K562 (cell line): Measurements from ENCODE around the gene PACRG. TPM values are rescaled to one million over a fixed set of nuclear protein-coding genes. Genes with fewer than 3 reads are reported as not detected.
A peak's percentile ranks its signal among the peaks of the same experiment; 100 is the strongest.

Source experiments
- ATAC-seq: fragments of 200-7000 bp; cut with Tn5 transposase; 3 replicates; pipeline ENCODE4 v1.9.1; 2020; ENCODE audit warnings: moderate library complexity
- BruUV-seq: library from RNA; stranded (reverse); fragments of 400-500 nt; replicated peaks from 2 replicates; lab custom pipeline; 2021; lab: Mats Ljungman, UMichigan
- CTCF ChIA-PET: fragments of 300-600 bp; formaldehyde crosslinking; extraction: SDS; loops from one replicate; lab custom pipeline; 2021; ENCODE audit warnings: low intra/inter-chr PET ratio; lab: Yijun Ruan, JAX
- POLR2A ChIA-PET: fragments of 300-600, 350-650 bp; sonication (Branson Sonifier 250); formaldehyde crosslinking; extraction: SDS; loops from one replicate; lab custom pipeline; 2021; ENCODE audit warnings: antibody characterized with exemption, inconsistent platforms; lab: Yijun Ruan, JAX
- DNase-seq, 4 experiments: peaks; one replicate each; pipeline versions ENCODE4 v3.0.0 to v3.0.0-alpha.2; 2011 to 2018; ENCODE audit warnings: low spot score in 3 of 4, mixed read lengths in 3 of 4; ENCODE audit errors: extremely low read depth in 1 of 4
- FAIRE-seq: peaks from 2 replicates; lab custom pipeline; 2011; peaks lifted over from hg19 to GRCh38; lab: Jason Lieb, UNC
- H2AFZ ChIP-seq: 2 replicates; pipeline ENCODE4 v1.6.0; 2011; ENCODE audit warnings: low read depth, low read length, control low read depth, inconsistent platforms
- H3K27ac ChIP-seq: fragments of 200-600 bp; 3 replicates; pipeline ENCODE4 v1.8.0; 2011; ENCODE audit warnings: low read depth, mild to moderate bottlenecking, control low read depth, inconsistent platforms, low read length, moderate library complexity, mixed read lengths; ENCODE audit errors: extremely low read depth
- H3K27me3 ChIP-seq, 2 experiments: fragments of 300-600 bp in 1 of 2; 2 replicates in 1 of 2; 3 replicates in 1 of 2; pipeline versions ENCODE4 v1.6.0 to v1.8.0; 2011; ENCODE audit warnings: inconsistent platforms in 2 of 2, low read length in 2 of 2, mild to moderate bottlenecking in 1 of 2, mixed read lengths in 1 of 2, moderate library complexity in 1 of 2; ENCODE audit not compliant: control insufficient read depth in 2 of 2, insufficient read depth in 2 of 2
- H3K36me3 ChIP-seq: fragments of 300-600 bp; 3 replicates; pipeline ENCODE4 v1.8.0; 2011; ENCODE audit warnings: mild to moderate bottlenecking, low read length, inconsistent platforms; ENCODE audit not compliant: control insufficient read depth, insufficient read depth
- H3K4me1 ChIP-seq, 2 experiments: fragments of 200-600 bp in 1 of 2; replicated peaks in 1 of 2; 2 replicates in 1 of 2; 3 replicates in 1 of 2; pipeline versions ENCODE4 v1.5.1 to v1.8.0; 2011; ENCODE audit warnings: inconsistent platforms in 2 of 2, low read length in 2 of 2, mild to moderate bottlenecking in 1 of 2, mixed read lengths in 1 of 2, moderate library complexity in 1 of 2; ENCODE audit not compliant: control insufficient read depth in 2 of 2, insufficient read depth in 2 of 2
- H3K4me2 ChIP-seq: 2 replicates; pipeline ENCODE4 v1.6.1; 2011; ENCODE audit warnings: low read length, control low read depth, inconsistent platforms, mixed read lengths; ENCODE audit not compliant: insufficient read depth
- H3K4me3 ChIP-seq: fragments of 200-600 bp; sonication (generic), shearing (Covaris generic); 2 replicates; pipeline ENCODE4 v1.5.1; 2016; ENCODE audit warnings: control low read depth, inconsistent platforms
- H3K79me2 ChIP-seq: fragments of 200-600 bp; 3 replicates; pipeline ENCODE4 v1.8.0; 2011; ENCODE audit warnings: low read length, inconsistent platforms; ENCODE audit not compliant: control insufficient read depth, insufficient read depth
- H3K9ac ChIP-seq, 2 experiments: 2 replicates each; pipeline versions ENCODE4 v1.6.0 to v1.6.1; 2011; ENCODE audit warnings: low read depth in 2 of 2, low read length in 2 of 2, control low read depth in 1 of 2, inconsistent platforms in 1 of 2, mild to moderate bottlenecking in 1 of 2, mixed read lengths in 1 of 2; ENCODE audit not compliant: insufficient read depth in 1 of 2
- H3K9me1 ChIP-seq: one replicate; pipeline ENCODE4 v1.6.0; 2011; ENCODE audit warnings: inconsistent platforms, mild to moderate bottlenecking, low read length, moderate library complexity; ENCODE audit not compliant: control insufficient read depth, insufficient read depth
- H3K9me3 ChIP-seq: replicated peaks from 2 replicates; pipeline ENCODE4 v1.5.1; 2011; ENCODE audit warnings: low read depth, low read length, inconsistent platforms; ENCODE audit not compliant: control insufficient read depth, insufficient read depth
- H4K20me1 ChIP-seq: replicated peaks from 2 replicates; pipeline ENCODE4 v1.6.1; 2011; ENCODE audit warnings: low read length, inconsistent platforms, mixed read lengths; ENCODE audit not compliant: control insufficient read depth, insufficient read depth
- CC2D1A ChIP-seq: fragments of 450-650 bp; IDR thresholded peaks from 2 replicates; pipeline ENCODE4 v1.6.1; 2017; ENCODE audit warnings: mild to moderate bottlenecking
- CCNT2 ChIP-seq: IDR thresholded peaks from 2 replicates; pipeline ENCODE4 v1.6.1; 2011; ENCODE audit warnings: borderline replicate concordance, low read depth, mild to moderate bottlenecking, moderate library complexity, mixed read lengths, low read length; ENCODE audit not compliant: insufficient read length; ENCODE audit errors: extremely low read depth
- FOXP1 ChIP-seq: sonication (generic); formaldehyde crosslinking; IDR thresholded peaks from 2 replicates; pipeline ENCODE4 v1.8.0; 2022; ENCODE audit warnings: mild to moderate bottlenecking, missing genetic modification reagents
- GATAD2B ChIP-seq: fragments of 450-650 bp; IDR thresholded peaks from 2 replicates; pipeline ENCODE4 v1.6.1; 2017; ENCODE audit warnings: mild to moderate bottlenecking, borderline replicate concordance
- HDGF ChIP-seq: fragments of 450-650 bp; IDR thresholded peaks from 2 replicates; pipeline ENCODE4 v1.6.1; 2016
- ILF3 ChIP-seq: fragments of 450-650 bp; IDR thresholded peaks from 2 replicates; pipeline ENCODE4 v1.6.1; 2018; ENCODE audit warnings: antibody characterized with exemption, mild to moderate bottlenecking, moderate library complexity, borderline replicate concordance
- MEF2D ChIP-seq: conservative IDR thresholded peaks from 2 replicates; pipeline ENCODE4 v1.6.1; 2016; ENCODE audit warnings: low read depth, missing genetic modification characterization, missing compliant biosample characterization
- PYGO2 ChIP-seq: fragments of 450-650 bp; IDR thresholded peaks from 2 replicates; pipeline ENCODE4 v1.6.1; 2016; ENCODE audit warnings: mild to moderate bottlenecking, missing genetic modification characterization, moderate library complexity, missing compliant biosample characterization
- XRCC3 ChIP-seq: fragments of 450-650 bp; IDR thresholded peaks from 2 replicates; pipeline ENCODE4 v1.6.1; 2017; ENCODE audit warnings: mild to moderate bottlenecking, moderate library complexity
- ZBTB8A ChIP-seq: fragments of 450-650 bp; IDR thresholded peaks from 2 replicates; pipeline ENCODE4 v1.6.1; 2018; ENCODE audit warnings: mild to moderate bottlenecking, moderate library complexity; ENCODE audit not compliant: partially characterized antibody
- ZNF263 ChIP-seq: sonication (generic); formaldehyde crosslinking; IDR thresholded peaks from 2 replicates; pipeline ENCODE4 v1.8.0; 2022; ENCODE audit warnings: mild to moderate bottlenecking, missing genetic modification reagents, borderline replicate concordance
- ZNF316 ChIP-seq: fragments of 450-650 bp; IDR thresholded peaks from 2 replicates; pipeline ENCODE4 v1.6.1; 2016
- ZNF436 ChIP-seq: fragments of 250-450, 450-650 bp; sonication (Bioruptor Pico); formaldehyde crosslinking; IDR thresholded peaks from 2 replicates; pipeline ENCODE4 v1.7.0; 2020; ENCODE audit warnings: mild to moderate bottlenecking
- ZNF696 ChIP-seq: fragments of 250-450 bp; sonication (Bioruptor Pico); conservative IDR thresholded peaks from 2 replicates; pipeline ENCODE4 v1.4.0; 2020; ENCODE audit warnings: mild to moderate bottlenecking, moderate library complexity
- WGBS: fragments of 100-300 bp; shearing (Covaris generic); methylation state at CpG from one replicate; pipeline ENCODE4 v1.1.6; 2016; ENCODE audit warnings: low coverage, mixed read lengths; ENCODE audit not compliant: insufficient coverage; ENCODE audit errors: missing lambda C conversion rate; 5-methylcytosine and 5-hydroxymethylcytosine counted together
- in situ Hi-C: fragments of 300-500 bp; cut with MboI; formaldehyde crosslinking; loops from 4 replicates; pipeline ENCODE4 v1.15.0; 2018; ENCODE audit warnings: inconsistent platforms, mixed read lengths
- intact Hi-C: fragments of 100-400 bp; cut with micrococcal nuclease; formaldehyde crosslinking; loops from 2 replicates; pipeline ENCODE4 v1.14.2; 2022
- polyA plus RNA-seq, 8 experiments: library from polyadenylated mRNA; depleted of rRNA in 4 of 8; stranded (reverse) in 5 of 8; unstranded in 3 of 8; fragments of >200 nt; fragmentation: Nextera tagmentation in 2 of 8; fragmentation: Illumina TruSeq in 1 of 8; extraction: Ambion mirVana in 2 of 8; extraction: Trizol in 1 of 8; gene quantifications; 2 replicates each; pipeline versions ENCODE4 v1.2.1 to v1.2.3, GENCODE V29; 2011 to 2014; ENCODE audit warnings: inconsistent platforms in 1 of 8, missing spikeins in 1 of 8
- total RNA-seq, 7 experiments: library from RNA; depleted of rRNA in 6 of 7; stranded (reverse); fragments of >200 nt in 6 of 7; fragmentation: Illumina TruSeq in 2 of 7; extraction: Trizol in 2 of 7; gene quantifications; 2 replicates each; pipeline versions ENCODE4 v1.2.1 to v1.2.3, GENCODE V29; 2011 to 2021; ENCODE audit warnings: low replicate concordance in 1 of 7
- TF ChIP-seq, protein P1 (sequence below): sonication (generic); formaldehyde crosslinking; IDR thresholded peaks from 2 replicates; pipeline ENCODE4 v1.8.1; 2023; ENCODE audit warnings: mild to moderate bottlenecking, missing genetic modification reagents
- TF ChIP-seq, protein P2 (sequence below): sonication (generic); formaldehyde crosslinking; IDR thresholded peaks from 2 replicates; pipeline ENCODE4 v1.8.0; 2022; ENCODE audit warnings: missing genetic modification reagents, mild to moderate bottlenecking, borderline replicate concordance
- TF ChIP-seq, protein P3 (sequence below): fragments of 250-450 bp; sonication (Bioruptor Pico); IDR thresholded peaks from 2 replicates; pipeline ENCODE4 v1.6.1; 2021; ENCODE audit warnings: mild to moderate bottlenecking
- TF ChIP-seq, protein P4 (sequence below): fragments of 250-450 bp; sonication (Bioruptor Pico); IDR thresholded peaks from 2 replicates; pipeline ENCODE4 v1.8.0; 2021; ENCODE audit warnings: borderline replicate concordance, mild to moderate bottlenecking, moderate library complexity; ENCODE audit not compliant: poor library complexity, severe bottlenecking

PACRG gene
- total and polyA plus RNA-seq, 9 of the 15 experiments (the other 6 are each of a cell fraction or from before 2014, with no cell fraction given) = 0.04 TPM; not detected in 8

DNA sequence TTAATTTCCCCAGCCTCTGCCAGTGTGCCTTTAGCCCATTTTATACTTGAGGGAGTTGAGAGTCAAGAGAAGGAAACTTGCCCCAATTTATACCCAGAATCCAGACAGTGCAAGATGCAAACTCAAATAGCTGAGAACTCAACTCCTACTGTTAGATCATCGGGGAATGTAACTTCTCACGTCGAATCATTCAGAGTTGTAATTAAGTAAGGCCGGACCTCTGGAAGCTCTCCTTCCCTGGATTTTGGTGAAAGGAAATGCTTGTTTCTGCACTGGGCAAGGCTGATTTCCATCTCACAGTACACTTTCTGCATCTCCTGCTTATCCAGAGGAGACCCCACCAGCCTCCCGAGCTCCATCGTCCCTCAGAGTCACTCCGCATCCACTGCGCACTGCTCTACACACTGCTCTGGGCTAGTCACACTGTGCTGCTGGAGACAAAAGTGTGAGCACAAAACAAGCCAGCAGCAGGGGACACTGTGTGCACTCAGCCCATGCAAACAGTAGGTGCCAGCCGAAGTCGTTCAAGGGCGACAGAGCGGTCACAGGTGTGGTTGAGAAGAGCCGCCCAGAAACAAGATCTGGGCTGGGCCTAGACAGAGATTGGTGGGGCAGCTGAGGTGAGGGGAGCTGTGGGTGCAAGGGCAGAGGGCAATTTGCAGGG, 536.4 kb downstream of the PACRG start:
- DNase-seq = no peak

More for the DNA sequence above, 536.4 kb downstream of the PACRG start:
- Histone ChIP-seq H3K9me1 (no peaks in the 10 kb centered on the region), H3K79me2 (no peaks in the 10 kb centered on the region), H3K9me3 (no peaks in the 10 kb centered on the region), H3K4me3 (no peak overlapping the region), H3K4me2 (no peak overlapping the region), H3K36me3 (no peaks in the 10 kb centered on the region), H4K20me1 (no peaks in the 10 kb centered on the region), H3K9ac (no peak overlapping the region), H3K27me3 (peaks cover 30 to 52% of the 10 kb centered on the region in 2 experiments), H3K27ac (no peak overlapping the region), H3K4me1 (no peaks in the 10 kb centered on the region), H2AFZ (no peak overlapping the region)
- TF ChIP-seq FOXP1 (CRISPR knock-in tag) (no peak), GATAD2B (no peak), ZNF436 (CRISPR knock-in tag) (no peak), ZNF696 (CRISPR knock-in tag) (no peak), ILF3 (no peak), XRCC3 (no peak), PYGO2 (no peak), HDGF (no peak), CC2D1A (no peak), ZNF316 (no peak), CCNT2 (no peak), ZNF263 (CRISPR knock-in tag) (no peak), ZBTB8A (no peak), MEF2D (tag) (no peak)
- TF ChIP-seq, protein P1, sequence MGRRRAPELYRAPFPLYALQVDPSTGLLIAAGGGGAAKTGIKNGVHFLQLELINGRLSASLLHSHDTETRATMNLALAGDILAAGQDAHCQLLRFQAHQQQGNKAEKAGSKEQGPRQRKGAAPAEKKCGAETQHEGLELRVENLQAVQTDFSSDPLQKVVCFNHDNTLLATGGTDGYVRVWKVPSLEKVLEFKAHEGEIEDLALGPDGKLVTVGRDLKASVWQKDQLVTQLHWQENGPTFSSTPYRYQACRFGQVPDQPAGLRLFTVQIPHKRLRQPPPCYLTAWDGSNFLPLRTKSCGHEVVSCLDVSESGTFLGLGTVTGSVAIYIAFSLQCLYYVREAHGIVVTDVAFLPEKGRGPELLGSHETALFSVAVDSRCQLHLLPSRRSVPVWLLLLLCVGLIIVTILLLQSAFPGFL (CRISPR knock-in tag) = no peak
- TF ChIP-seq, protein P2, sequence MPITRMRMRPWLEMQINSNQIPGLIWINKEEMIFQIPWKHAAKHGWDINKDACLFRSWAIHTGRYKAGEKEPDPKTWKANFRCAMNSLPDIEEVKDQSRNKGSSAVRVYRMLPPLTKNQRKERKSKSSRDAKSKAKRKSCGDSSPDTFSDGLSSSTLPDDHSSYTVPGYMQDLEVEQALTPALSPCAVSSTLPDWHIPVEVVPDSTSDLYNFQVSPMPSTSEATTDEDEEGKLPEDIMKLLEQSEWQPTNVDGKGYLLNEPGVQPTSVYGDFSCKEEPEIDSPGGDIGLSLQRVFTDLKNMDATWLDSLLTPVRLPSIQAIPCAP = no peak
- TF ChIP-seq, protein P3, sequence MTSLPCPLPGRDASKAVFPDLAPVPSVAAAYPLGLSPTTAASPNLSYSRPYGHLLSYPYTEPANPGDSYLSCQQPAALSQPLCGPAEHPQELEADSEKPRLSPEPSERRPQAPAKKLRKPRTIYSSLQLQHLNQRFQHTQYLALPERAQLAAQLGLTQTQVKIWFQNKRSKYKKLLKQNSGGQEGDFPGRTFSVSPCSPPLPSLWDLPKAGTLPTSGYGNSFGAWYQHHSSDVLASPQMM (CRISPR knock-in tag) = no peak
- TF ChIP-seq, protein P4, sequence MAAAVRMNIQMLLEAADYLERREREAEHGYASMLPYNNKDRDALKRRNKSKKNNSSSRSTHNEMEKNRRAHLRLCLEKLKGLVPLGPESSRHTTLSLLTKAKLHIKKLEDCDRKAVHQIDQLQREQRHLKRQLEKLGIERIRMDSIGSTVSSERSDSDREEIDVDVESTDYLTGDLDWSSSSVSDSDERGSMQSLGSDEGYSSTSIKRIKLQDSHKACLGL = no peak
- ATAC-seq (peak; percentile 53), FAIRE-seq (peak; percentile 46)
- intact Hi-C loops = no loop called here
- WGBS = 6% methylated on average over 13 of the region's 13 CpGs
- CTCF ChIA-PET = no interaction called here
- no TSS peak for BruUV-seq
- POLR2A ChIA-PET = interaction anchor here (0.6 kb wide), 1 partner anchor 79 kb away, joined by 3 read pairs; no protein-coding TSS in a partner anchor
- in situ Hi-C loops = no loop called here
